ENCODE measurements around the gene USP34.
A peak's percentile ranks its signal among the peaks of the same experiment; 100 is the strongest.
"Not testable (repeated sequence)": the region's sequence is repeated elsewhere in the genome, so short reads cannot be mapped to it uniquely, and the experiment has no call there.

The USP34 gene

DNA sequence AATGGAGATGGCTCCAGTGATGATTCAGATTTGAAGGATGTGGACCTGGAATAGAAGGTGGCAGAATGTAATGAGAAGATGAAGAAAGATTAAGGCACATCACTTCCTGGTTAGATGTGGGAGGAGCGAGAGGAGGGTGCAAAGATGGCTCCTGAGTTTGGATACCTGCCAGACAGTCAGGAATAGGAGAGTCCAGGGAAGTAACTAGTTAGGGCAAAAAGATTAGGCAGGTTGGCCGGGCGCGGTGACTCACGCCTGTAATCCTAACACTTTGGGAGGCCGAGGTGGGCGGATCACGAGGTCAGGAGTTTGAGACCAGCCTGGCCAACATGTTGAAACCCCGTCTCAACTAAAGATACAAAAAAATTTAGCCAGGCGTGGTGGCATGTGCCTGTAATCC lies 303.3 kb downstream of the USP34 start:
- TF ChIP-seq JUND (IDR thresholded peaks at IDR 0.05; ENCODE audit: low read depth) = no peak
- no peak for DNase-seq (ENCODE audit: low read depth in 1 of 2, low spot score in 1 of 2)
- in situ Hi-C loops (cut with HindIII; ENCODE audit: low pct_unique_long_range_greater_than_20kb, low sequenced_read_pairs) = no loop called here

DNA sequence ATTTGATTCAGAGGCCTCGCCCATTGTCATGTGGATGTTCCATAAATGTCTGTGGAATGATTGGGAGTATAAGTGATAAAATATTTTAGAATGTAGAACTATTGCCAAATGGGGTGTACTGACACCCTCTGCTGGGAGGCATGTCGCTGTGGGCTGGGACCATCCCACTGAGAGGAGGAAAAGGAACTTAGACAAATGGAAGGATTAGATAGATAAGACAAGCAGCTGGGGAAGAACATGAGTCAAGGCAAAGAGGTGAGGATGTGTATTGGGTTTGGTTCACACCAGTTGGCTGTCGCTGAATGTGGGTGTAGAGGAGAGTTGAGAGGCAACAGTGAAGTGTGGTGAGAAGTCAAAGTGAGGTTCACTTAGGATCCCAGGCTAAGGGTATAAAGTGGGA lies 304.9 kb downstream of the USP34 start:
- no peak for DNase-seq (ENCODE audit: low read depth in 1 of 2, low spot score in 1 of 2)
- in situ Hi-C loops (cut with HindIII; ENCODE audit: low pct_unique_long_range_greater_than_20kb, low sequenced_read_pairs) = no loop called here
- no peak for TF ChIP-seq JUND (IDR thresholded peaks at IDR 0.05; ENCODE audit: low read depth)

GRCh38 chr2:61165082-61165481 lies 305.8 kb downstream of the USP34 start:
- in situ Hi-C loops (cut with HindIII; ENCODE audit: low pct_unique_long_range_greater_than_20kb, low sequenced_read_pairs); DNase-seq (ENCODE audit: low read depth in 1 of 2, low spot score in 1 of 2): not testable (repeated sequence)

DNA sequence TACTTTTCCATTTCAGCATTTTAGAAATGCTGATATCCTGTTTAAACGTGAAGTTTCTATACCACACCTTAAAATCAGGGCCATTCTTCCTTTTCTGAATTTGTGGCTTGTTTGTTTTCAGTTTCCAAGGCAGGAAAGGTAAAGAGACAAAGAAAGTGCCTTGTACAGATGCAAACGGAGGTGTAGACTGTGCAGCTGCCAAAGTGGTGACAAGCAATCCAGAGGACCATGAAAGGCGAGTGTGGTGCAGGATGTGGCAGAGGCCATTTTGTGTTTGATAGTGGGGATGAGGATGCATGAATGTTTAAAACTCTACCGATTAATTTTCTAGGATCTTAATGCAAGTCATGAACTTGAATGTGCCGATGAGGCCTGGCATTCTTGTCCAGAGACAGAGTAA lies 308.2 kb downstream of the USP34 start:
- no peak for TF ChIP-seq JUND (IDR thresholded peaks at IDR 0.05; ENCODE audit: low read depth)
- DNase-seq (ENCODE audit: low read depth in 1 of 2, low spot score in 1 of 2) = no peak
- in situ Hi-C loops (cut with HindIII; ENCODE audit: low pct_unique_long_range_greater_than_20kb, low sequenced_read_pairs) = no loop called here

DNA sequence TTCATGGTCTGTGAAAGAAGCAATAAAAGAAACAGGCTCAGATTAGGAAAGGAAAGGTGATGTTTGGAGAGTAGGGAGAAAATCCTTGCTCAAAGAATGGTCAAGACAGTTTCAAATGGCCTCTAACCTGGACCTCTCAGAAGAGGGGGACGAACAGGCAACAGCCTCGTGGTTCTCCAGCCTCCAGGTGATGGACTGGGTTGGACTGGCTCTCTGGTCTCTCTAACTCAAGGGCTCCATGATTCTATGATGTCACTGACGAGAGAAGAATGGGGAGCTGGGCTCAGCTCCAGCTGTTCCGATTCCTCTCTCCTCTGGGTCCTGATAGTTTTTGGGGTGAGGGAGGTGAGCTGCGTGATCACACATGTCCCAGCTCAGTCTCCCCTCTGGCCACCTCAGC lies 309.0 kb downstream of the USP34 start, which contains the start of gene C2orf74:
Gene C2orf74 (plus strand): TSS at position 301 of the 400 bp plus-strand sequence. CDS start 327 bp downstream, outside the sequence.
- TF ChIP-seq JUND (IDR thresholded peaks at IDR 0.05; ENCODE audit: low read depth) = no peak
- in situ Hi-C loops (cut with HindIII; ENCODE audit: low pct_unique_long_range_greater_than_20kb, low sequenced_read_pairs) = no loop called here
- no peak for DNase-seq (ENCODE audit: low read depth in 1 of 2, low spot score in 1 of 2)

DNA sequence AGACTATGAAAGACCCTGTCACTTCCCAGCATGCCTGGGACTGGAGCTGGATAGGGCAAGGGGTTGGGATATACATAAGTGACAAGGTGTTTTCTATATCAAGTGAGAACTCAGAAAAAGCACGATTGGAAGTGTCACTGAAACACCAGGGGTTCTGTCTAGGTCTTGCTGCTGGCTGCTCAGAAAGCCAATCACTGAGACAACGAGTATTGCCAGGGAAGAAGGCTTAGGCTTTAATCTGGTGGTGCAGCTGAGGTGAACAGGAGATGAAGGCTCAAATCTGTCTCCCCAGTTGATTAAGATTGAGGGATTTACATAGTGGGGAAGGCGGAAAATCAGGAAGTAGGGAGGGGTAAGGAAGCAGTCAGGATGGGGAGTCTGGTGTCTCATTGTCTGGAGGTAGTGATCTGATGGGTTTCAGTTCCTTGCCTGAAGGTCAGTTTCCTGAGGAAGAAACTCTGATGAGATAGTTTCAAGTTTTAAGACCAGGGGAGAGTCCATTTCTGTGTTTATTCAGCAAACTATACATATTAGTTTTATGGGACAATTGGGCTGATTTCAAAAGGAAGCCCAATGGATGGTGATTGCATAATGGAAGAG lies 312.4 kb downstream of the USP34 start:
- DNase-seq (ENCODE audit: low read depth in 1 of 2, low spot score in 1 of 2) = no peak
- TF ChIP-seq JUND (IDR thresholded peaks at IDR 0.05; ENCODE audit: low read depth) = no peak
- in situ Hi-C loops (cut with HindIII; ENCODE audit: low pct_unique_long_range_greater_than_20kb, low sequenced_read_pairs) = no loop called here

- no peak for DNase-seq (ENCODE audit: low read depth in 1 of 2, low spot score in 1 of 2)
- no peak for TF ChIP-seq JUND (IDR thresholded peaks at IDR 0.05; ENCODE audit: low read depth)
- in situ Hi-C loops (cut with HindIII; ENCODE audit: low pct_unique_long_range_greater_than_20kb, low sequenced_read_pairs) = no loop called here
Measured at GRCh38 chr2:61157371-61158003, 313.4 kb downstream of the USP34 start.

DNA sequence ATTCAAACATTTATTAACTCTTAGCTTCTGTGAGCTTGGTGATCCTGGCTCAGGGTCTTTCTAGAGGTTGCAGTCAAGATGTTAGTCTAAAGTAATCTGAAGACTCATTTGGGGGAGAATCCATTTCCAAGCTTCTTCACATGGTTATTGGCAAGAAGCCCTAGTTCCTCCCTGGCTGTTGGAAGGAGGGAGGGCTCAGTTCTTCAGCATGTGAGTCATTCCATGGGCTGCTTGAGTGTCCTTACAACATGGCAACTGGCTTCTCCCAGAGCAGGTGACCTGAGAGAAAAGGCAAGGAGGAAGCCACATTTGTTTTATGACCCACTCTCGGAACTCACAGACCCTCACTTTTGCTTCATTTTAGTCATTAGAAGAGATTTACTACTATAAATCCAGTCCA lies 319.5 kb downstream of the USP34 start:
- no peak for TF ChIP-seq JUND (IDR thresholded peaks at IDR 0.05; ENCODE audit: low read depth)
- DNase-seq (ENCODE audit: low read depth in 1 of 2, low spot score in 1 of 2) = no peak
- in situ Hi-C loops (cut with HindIII; ENCODE audit: low pct_unique_long_range_greater_than_20kb, low sequenced_read_pairs) = no loop called here

DNA sequence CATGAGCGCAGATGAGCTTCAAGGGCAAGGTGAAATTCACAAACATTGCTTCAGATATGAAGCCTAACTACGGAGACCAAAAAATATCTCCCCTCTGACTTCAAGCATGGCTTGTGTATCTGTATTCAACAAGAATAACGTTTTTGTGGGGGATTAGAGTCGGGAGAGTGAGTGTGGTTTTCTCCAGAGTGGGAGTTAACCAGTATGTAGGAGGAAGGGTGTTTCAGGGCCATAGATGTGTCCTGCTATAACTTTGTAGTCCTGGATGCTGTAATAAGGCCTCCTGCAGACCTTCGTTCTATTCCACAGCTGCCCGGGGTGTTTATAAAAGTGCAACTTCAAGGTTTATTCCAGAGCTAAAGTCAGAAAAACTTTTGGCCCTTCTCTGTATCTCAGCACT lies 321.8 kb downstream of the USP34 start:
- no peak for DNase-seq (ENCODE audit: low read depth in 1 of 2, low spot score in 1 of 2)
- TF ChIP-seq JUND (IDR thresholded peaks at IDR 0.05; ENCODE audit: low read depth) = no peak
- in situ Hi-C loops (cut with HindIII; ENCODE audit: low pct_unique_long_range_greater_than_20kb, low sequenced_read_pairs) = no loop called here

GRCh38 chr2:61148091-61148490 lies 322.8 kb downstream of the USP34 start:
- DNase-seq (ENCODE audit: low read depth in 1 of 2, low spot score in 1 of 2); in situ Hi-C loops (cut with HindIII; ENCODE audit: low pct_unique_long_range_greater_than_20kb, low sequenced_read_pairs): not testable (repeated sequence)

DNA sequence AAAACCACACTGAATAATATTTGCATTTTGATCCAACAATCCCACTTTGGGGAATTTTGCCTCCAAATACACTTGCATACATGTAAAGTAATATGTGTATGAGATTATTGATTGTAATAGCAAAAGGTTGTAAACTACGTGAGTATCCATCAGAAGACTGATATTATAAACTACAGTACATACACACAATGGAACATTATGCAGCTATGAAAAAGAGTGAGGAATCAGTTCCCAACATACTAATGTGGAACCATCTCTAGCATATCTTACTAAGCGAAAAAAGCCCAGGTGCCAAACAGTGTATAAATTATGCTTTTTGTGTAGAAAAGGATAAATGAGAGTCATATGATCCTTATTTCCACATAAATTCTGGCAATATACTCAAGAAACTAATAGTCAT lies 324.9 kb downstream of the USP34 start:
- in situ Hi-C loops (cut with HindIII; ENCODE audit: low pct_unique_long_range_greater_than_20kb, low sequenced_read_pairs) = no loop called here

DNA sequence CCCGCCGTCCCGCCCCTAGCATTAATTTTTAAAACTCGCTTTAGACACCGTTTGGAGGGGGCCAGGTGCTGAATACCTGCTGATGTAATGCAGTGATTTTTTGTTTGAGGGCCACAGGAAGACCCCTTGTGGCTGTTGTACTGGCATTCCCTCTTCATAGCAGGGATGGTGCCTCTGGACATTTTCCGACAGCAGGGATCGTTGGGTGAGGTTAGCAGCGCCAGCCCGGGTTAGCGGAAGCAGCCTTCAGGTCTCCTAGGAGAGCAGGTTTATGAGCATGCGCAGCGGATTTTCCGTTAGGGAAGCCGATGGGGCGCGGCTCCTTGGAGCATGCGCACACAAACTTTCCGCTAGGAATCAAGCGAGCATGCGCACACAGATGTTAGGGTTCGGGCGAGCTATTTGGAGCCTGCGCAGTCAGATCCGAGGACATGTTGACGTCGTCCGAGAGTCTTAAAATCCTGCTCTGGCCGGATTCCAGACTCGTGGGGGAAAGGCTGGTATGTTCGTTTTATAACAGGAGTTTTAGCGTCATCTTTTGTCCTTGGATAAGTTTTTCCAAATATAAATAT lies 326.1 kb downstream of the USP34 start:
- in situ Hi-C loops (cut with HindIII; ENCODE audit: low pct_unique_long_range_greater_than_20kb, low sequenced_read_pairs) = no loop called here
- no peak for TF ChIP-seq JUND (IDR thresholded peaks at IDR 0.05; ENCODE audit: low read depth)
- peak; percentile 81 to 97 for DNase-seq (ENCODE audit: low read depth in 1 of 2, low spot score in 1 of 2)

More for the DNA sequence above, 324.9 kb downstream of the USP34 start:
- TF ChIP-seq JUND (IDR thresholded peaks at IDR 0.05; ENCODE audit: low read depth) = no peak
- no peak for DNase-seq (ENCODE audit: low read depth in 1 of 2, low spot score in 1 of 2)

- in situ Hi-C loops (cut with HindIII; ENCODE audit: low pct_unique_long_range_greater_than_20kb, low sequenced_read_pairs) = no loop called here
- peak in 1 of 2 experiments; percentile 3 for DNase-seq (ENCODE audit: low read depth in 1 of 2, low spot score in 1 of 2)
Measured at GRCh38 chr2:61141151-61141550, 329.7 kb downstream of the USP34 start.

More at GRCh38 chr2:61141151-61141550, 329.7 kb downstream of the USP34 start:
- no peak for TF ChIP-seq JUND (IDR thresholded peaks at IDR 0.05; ENCODE audit: low read depth)

All from T47D (cell line).